SK-N-SH (cell line): ENCODE data around the gene MRRF.

Experiments used
- EP300 ChIP-seq, 2 experiments: IDR thresholded peaks; 2 replicates each; pipeline versions ENCODE4 v1.4.0 to v1.6.1; 2012; ENCODE audit warnings: borderline replicate concordance in 1 of 2, low read depth in 1 of 2, low read length in 1 of 2
- TCF12 ChIP-seq: IDR thresholded peaks from 2 replicates; pipeline ENCODE4 v1.4.0; 2012
- YY1 ChIP-seq: IDR thresholded peaks from 2 replicates; pipeline ENCODE4 v1.4.0; 2012; ENCODE audit warnings: low read depth, mild to moderate bottlenecking
- TF ChIP-seq, protein P1 (sequence below): fragments of 200-600 bp; sonication (generic); IDR thresholded peaks from 2 replicates; pipeline ENCODE4 v1.6.1; 2017; ENCODE audit warnings: antibody characterized with exemption, mild to moderate bottlenecking, moderate library complexity

DNA sequence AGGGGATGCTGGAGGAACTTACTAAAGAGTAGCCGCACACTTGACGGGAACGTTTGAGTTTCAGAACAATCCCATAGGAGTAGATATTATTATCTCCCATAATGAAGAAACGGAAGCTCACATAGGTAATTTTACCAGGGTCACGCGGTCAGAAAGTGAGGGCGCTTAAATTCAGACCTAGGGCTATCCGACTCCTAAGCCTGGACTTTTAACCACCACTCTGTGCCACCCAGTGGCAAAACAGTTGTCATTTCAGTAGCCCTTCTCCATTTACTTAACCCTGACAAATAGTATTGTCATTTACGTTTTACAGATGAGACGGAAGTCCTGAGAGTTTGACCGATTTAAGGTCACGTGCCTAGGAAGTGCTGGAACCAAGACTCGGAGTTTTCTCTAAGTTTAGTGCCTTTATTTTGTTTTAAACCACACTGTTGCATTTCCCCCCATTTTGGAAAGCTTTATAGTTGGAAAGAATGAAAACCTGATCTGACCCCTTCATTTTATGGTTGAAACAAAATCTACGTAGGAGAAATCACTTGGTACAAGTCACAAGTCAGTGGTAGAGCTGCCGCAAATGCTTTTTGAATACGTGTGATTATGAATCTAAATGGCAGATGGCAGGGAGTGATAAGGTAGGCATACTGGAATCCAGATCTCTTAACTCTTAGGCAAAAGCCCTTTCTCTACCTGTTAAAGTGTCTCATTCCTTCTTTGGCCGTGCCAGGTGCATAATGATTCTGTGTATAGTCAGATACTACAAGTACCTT, 650 bp downstream of the MRRF start:
- TF ChIP-seq EP300 (IDR thresholded peaks at IDR 0.05; ENCODE audit: borderline replicate concordance in 1 of 2, low read depth in 1 of 2, low read length in 1 of 2), result no peak
- TF ChIP-seq YY1, result no peak
- TF ChIP-seq, protein P1, sequence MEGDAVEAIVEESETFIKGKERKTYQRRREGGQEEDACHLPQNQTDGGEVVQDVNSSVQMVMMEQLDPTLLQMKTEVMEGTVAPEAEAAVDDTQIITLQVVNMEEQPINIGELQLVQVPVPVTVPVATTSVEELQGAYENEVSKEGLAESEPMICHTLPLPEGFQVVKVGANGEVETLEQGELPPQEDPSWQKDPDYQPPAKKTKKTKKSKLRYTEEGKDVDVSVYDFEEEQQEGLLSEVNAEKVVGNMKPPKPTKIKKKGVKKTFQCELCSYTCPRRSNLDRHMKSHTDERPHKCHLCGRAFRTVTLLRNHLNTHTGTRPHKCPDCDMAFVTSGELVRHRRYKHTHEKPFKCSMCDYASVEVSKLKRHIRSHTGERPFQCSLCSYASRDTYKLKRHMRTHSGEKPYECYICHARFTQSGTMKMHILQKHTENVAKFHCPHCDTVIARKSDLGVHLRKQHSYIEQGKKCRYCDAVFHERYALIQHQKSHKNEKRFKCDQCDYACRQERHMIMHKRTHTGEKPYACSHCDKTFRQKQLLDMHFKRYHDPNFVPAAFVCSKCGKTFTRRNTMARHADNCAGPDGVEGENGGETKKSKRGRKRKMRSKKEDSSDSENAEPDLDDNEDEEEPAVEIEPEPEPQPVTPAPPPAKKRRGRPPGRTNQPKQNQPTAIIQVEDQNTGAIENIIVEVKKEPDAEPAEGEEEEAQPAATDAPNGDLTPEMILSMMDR, result no peak; the same call in 1 of the 2 replicates
- TF ChIP-seq TCF12, result no peak
